Activated T-cell treated with anti-CD3 and anti-CD28 coated beads, Interleukin-2, amount 50 U/mL, for 72 hours (primary cell): ENCODE data around the gene PER2. TPM values are rescaled to one million over a fixed set of nuclear protein-coding genes. Genes with fewer than 3 reads are reported as not detected.

Experiments used
- ATAC-seq, 2 donors: fragments of 150-1000 bp; cut with Tn5 transposase; replicated peaks in 1 of 2; 2 replicates each; pipeline ENCODE4 v1.10.0; 2021; ENCODE audit warnings: moderate library complexity in 2 of 2, mild to moderate bottlenecking in 1 of 2
- DNase-seq, 2 donors: peaks; one replicate each; pipeline ENCODE4 v3.0.0; 2021 to 2022; ENCODE audit warnings: mixed read lengths in 1 of 2
- H3K27ac Mint-ChIP-seq: one replicate; pipeline ENCODE4 v1.8.0; 2022; ENCODE audit warnings: mild to moderate bottlenecking, moderate library complexity, mixed read lengths
- H3K27me3 Mint-ChIP-seq: one replicate; pipeline ENCODE4 v1.8.0; 2022; ENCODE audit warnings: low read depth, mixed read lengths
- H3K36me3 Mint-ChIP-seq, 2 donors: one replicate each; pipeline ENCODE4 v1.8.0; 2022; ENCODE audit warnings: mixed read lengths in 2 of 2, mild to moderate bottlenecking in 1 of 2; ENCODE audit not compliant: insufficient read depth in 2 of 2
- H3K4me1 Mint-ChIP-seq: one replicate; pipeline ENCODE4 v1.8.0; 2022; ENCODE audit warnings: low read depth, mixed read lengths
- H3K4me3 Mint-ChIP-seq, 2 donors: one replicate each; pipeline ENCODE4 v1.8.0; 2022; ENCODE audit warnings: mild to moderate bottlenecking in 2 of 2, mixed read lengths in 2 of 2, moderate library complexity in 2 of 2
- H3K9me3 Mint-ChIP-seq, 2 donors: one replicate each; pipeline ENCODE4 v1.8.0; 2022; ENCODE audit warnings: mixed read lengths in 2 of 2
- total RNA-seq, 2 donors: library from RNA; stranded (reverse); gene quantifications; one replicate each; pipeline ENCODE4 v1.2.3, GENCODE V29; 2022

PER2 gene
- total RNA-seq, 2 donors from 2014 or later = 8.9 to 12.4 TPM

- peaks cover 6% of the 10 kb centered on the region for H3K4me1 Mint-ChIP-seq
- H3K9me3 Mint-ChIP-seq = no peaks in the 10 kb centered on the region
- ATAC-seq = no peak
- H3K27me3 Mint-ChIP-seq = no peaks in the 10 kb centered on the region
- no peak overlapping the region for H3K27ac Mint-ChIP-seq
- no peak overlapping the region for H3K4me3 Mint-ChIP-seq
- no peak for DNase-seq
- peaks cover 0 to 4% of the 10 kb centered on the region in 2 donors for H3K36me3 Mint-ChIP-seq
Observed at GRCh38 chr2:238262496-238263122, 25.8 kb downstream of the PER2 start.

- no peak for DNase-seq
- no peak overlapping the region for H3K4me3 Mint-ChIP-seq
- H3K27me3 Mint-ChIP-seq = no peaks in the 10 kb centered on the region
- H3K9me3 Mint-ChIP-seq = no peaks in the 10 kb centered on the region
- H3K36me3 Mint-ChIP-seq = peaks cover 0 to 4% of the 10 kb centered on the region in 2 donors
- H3K4me1 Mint-ChIP-seq = peaks cover 6% of the 10 kb centered on the region
- no peak for ATAC-seq
- no peak overlapping the region for H3K27ac Mint-ChIP-seq
Observed at GRCh38 chr2:238261718-238262375, 26.6 kb downstream of the PER2 start.

- Mint-ChIP-seq H3K4me3 (no peak overlapping the region), H3K36me3 (peaks cover 0 to 4% of the 10 kb centered on the region in 2 donors), H3K9me3 (no peaks in the 10 kb centered on the region), H3K27me3 (no peaks in the 10 kb centered on the region), H3K27ac (no peak overlapping the region), H3K4me1 (peaks cover 6% of the 10 kb centered on the region)
- ATAC-seq (no peak), DNase-seq (no peak)
Observed at GRCh38 chr2:238260883-238261282, 27.5 kb downstream of the PER2 start.

- Mint-ChIP-seq H3K27ac (no peak overlapping the region), H3K27me3 (no peaks in the 10 kb centered on the region), H3K4me1 (peaks cover 6% of the 10 kb centered on the region), H3K36me3 (peaks cover 0 to 4% of the 10 kb centered on the region in 2 donors), H3K9me3 (no peaks in the 10 kb centered on the region), H3K4me3 (no peak overlapping the region)
- DNase-seq (no peak), ATAC-seq (no peak)
Observed at GRCh38 chr2:238259061-238260020, 29.1 kb downstream of the PER2 start.

GRCh38 chr2:238257786-238258700 is 30.4 kb downstream of the PER2 start:
- no peaks in the 10 kb centered on the region for H3K9me3 Mint-ChIP-seq
- ATAC-seq (no peak), DNase-seq (no peak)
- no peaks in the 10 kb centered on the region for H3K27me3 Mint-ChIP-seq
- H3K4me1 Mint-ChIP-seq = no peaks in the 10 kb centered on the region
- H3K4me3 Mint-ChIP-seq = no peak overlapping the region
- H3K36me3 Mint-ChIP-seq = peaks cover 0 to 4% of the 10 kb centered on the region in 2 donors
- H3K27ac Mint-ChIP-seq = no peak overlapping the region

- DNase-seq (peak; percentile 79 to 84), ATAC-seq (peak; percentile 95 to 97)
- Mint-ChIP-seq H3K4me1 (no peaks in the 10 kb centered on the region), H3K36me3 (peaks cover 0 to 4% of the 10 kb centered on the region in 2 donors), H3K27me3 (no peaks in the 10 kb centered on the region), H3K9me3 (no peaks in the 10 kb centered on the region), H3K27ac (no peak overlapping the region), H3K4me3 (no peak overlapping the region)
Observed at GRCh38 chr2:238256594-238257104, 31.8 kb downstream of the PER2 start.

- no peak overlapping the region for H3K27ac Mint-ChIP-seq
- DNase-seq (no peak), ATAC-seq (no peak)
- H3K27me3 Mint-ChIP-seq = no peaks in the 10 kb centered on the region
- H3K9me3 Mint-ChIP-seq = no peaks in the 10 kb centered on the region
- H3K36me3 Mint-ChIP-seq = peaks cover 0 to 4% of the 10 kb centered on the region in 2 donors
- H3K4me1 Mint-ChIP-seq = no peaks in the 10 kb centered on the region
- H3K4me3 Mint-ChIP-seq = no peak overlapping the region
Observed at GRCh38 chr2:238256111-238256510, 32.3 kb downstream of the PER2 start.

GRCh38 chr2:238255636-238256035 is 32.8 kb downstream of the PER2 start:
- ATAC-seq (no peak), DNase-seq (no peak)
- H3K9me3 Mint-ChIP-seq = no peaks in the 10 kb centered on the region
- H3K27me3 Mint-ChIP-seq = no peaks in the 10 kb centered on the region
- H3K36me3 Mint-ChIP-seq = peaks cover 0 to 4% of the 10 kb centered on the region in 2 donors
- no peaks in the 10 kb centered on the region for H3K4me1 Mint-ChIP-seq
- no peak overlapping the region for H3K27ac Mint-ChIP-seq
- no peak overlapping the region for H3K4me3 Mint-ChIP-seq

GRCh38 chr2:238255151-238255551 is 33.3 kb downstream of the PER2 start:
- no peaks in the 10 kb centered on the region for H3K4me1 Mint-ChIP-seq
- H3K9me3 Mint-ChIP-seq = no peaks in the 10 kb centered on the region
- ATAC-seq (no peak), DNase-seq (no peak)
- no peak overlapping the region for H3K27ac Mint-ChIP-seq
- no peak overlapping the region for H3K4me3 Mint-ChIP-seq
- H3K36me3 Mint-ChIP-seq = no peaks in the 10 kb centered on the region
- no peaks in the 10 kb centered on the region for H3K27me3 Mint-ChIP-seq

- H3K27ac Mint-ChIP-seq = no peak overlapping the region
- ATAC-seq = no peak
Observed at GRCh38 chr2:238254095-238254723, 34.2 kb downstream of the PER2 start.

GRCh38 chr2:238252766-238253630 is 35.4 kb downstream of the PER2 start:
- DNase-seq = no peak
- no peak overlapping the region for H3K27ac Mint-ChIP-seq
- H3K4me3 Mint-ChIP-seq = no peak overlapping the region
- no peaks in the 10 kb centered on the region for H3K4me1 Mint-ChIP-seq
- no peaks in the 10 kb centered on the region for H3K9me3 Mint-ChIP-seq
- no peaks in the 10 kb centered on the region for H3K36me3 Mint-ChIP-seq
- H3K27me3 Mint-ChIP-seq = no peaks in the 10 kb centered on the region
- no peak for ATAC-seq

More at GRCh38 chr2:238254095-238254723, 34.2 kb downstream of the PER2 start:
- Mint-ChIP-seq H3K4me1 (no peaks in the 10 kb centered on the region), H3K36me3 (no peaks in the 10 kb centered on the region), H3K27me3 (no peaks in the 10 kb centered on the region), H3K9me3 (no peaks in the 10 kb centered on the region), H3K4me3 (no peak overlapping the region)
- DNase-seq = no peak
